SK-N-SH (cell line): ENCODE data around the gene STRIP2. TPM values are rescaled to one million over a fixed set of nuclear protein-coding genes. Genes with fewer than 3 reads are reported as not detected.
A peak's percentile ranks its signal among the peaks of the same experiment; 100 is the strongest.
"Not testable (repeated sequence)": the region's sequence is repeated elsewhere in the genome, so short reads cannot be mapped to it uniquely, and the experiment has no call there.

Experiments
- CTCF ChIA-PET: fragments of 300-600, 350-600 bp; formaldehyde crosslinking; extraction: SDS; loops from one replicate; lab custom pipeline; 2021; lab: Yijun Ruan, JAX
- POLR2A ChIA-PET: fragments of 350-600 bp; sonication (Branson Sonifier 250); formaldehyde crosslinking; extraction: SDS; loops from one replicate; lab custom pipeline; 2020; ENCODE audit warnings: antibody characterized with exemption, inconsistent platforms; lab: Yijun Ruan, JAX
- DNase-seq: peaks from one replicate; pipeline ENCODE4 v3.0.0; 2012
- H2AFZ ChIP-seq: fragments of 200-600 bp; sonication (generic); 2 replicates; pipeline ENCODE4 v1.8.1; 2016; ENCODE audit warnings: antibody characterized with exemption, mild to moderate bottlenecking, low read depth
- H3F3A ChIP-seq: fragments of 200-600 bp; sonication (generic); replicated peaks from 2 replicates; pipeline ENCODE3; 2016; ENCODE audit warnings: antibody characterized with exemption, mild to moderate bottlenecking; ENCODE audit not compliant: insufficient read depth
- H3K27ac ChIP-seq, 2 experiments: fragments of 200-500 bp in 1 of 2; fragments of 200-600 bp in 1 of 2; sonication (Bioruptor generic) in 1 of 2; sonication (generic), shearing (Covaris generic) in 1 of 2; 2 replicates each; pipeline versions ENCODE4 v1.5.1 to v1.6.1; 2014 to 2016; ENCODE audit warnings: low read depth in 2 of 2, inconsistent platforms in 1 of 2, low read length in 1 of 2, mild to moderate bottlenecking in 1 of 2, mixed read lengths in 1 of 2
- H3K27me3 ChIP-seq: fragments of 200-600 bp; sonication (generic), shearing (Covaris generic); 2 replicates; pipeline ENCODE4 v1.6.1; 2016; ENCODE audit warnings: mixed run types; ENCODE audit not compliant: insufficient read depth
- H3K36me3 ChIP-seq, 2 experiments: fragments of 200-500 bp in 1 of 2; fragments of 200-600 bp in 1 of 2; sonication (Bioruptor generic) in 1 of 2; sonication (generic) in 1 of 2; replicated peaks in 1 of 2; 2 replicates each; pipeline versions ENCODE3 to v1.5.1; 2014 to 2016; ENCODE audit warnings: low read length in 1 of 2, mild to moderate bottlenecking in 1 of 2; ENCODE audit not compliant: insufficient read depth in 2 of 2, control insufficient read depth in 1 of 2
- H3K4me1 ChIP-seq, 2 experiments: fragments of 200-500 bp in 1 of 2; fragments of 200-600 bp in 1 of 2; sonication (Bioruptor generic) in 1 of 2; sonication (generic), shearing (Covaris generic) in 1 of 2; 2 replicates each; pipeline versions ENCODE4 v1.5.1 to v1.6.1; 2014 to 2016; ENCODE audit warnings: low read depth in 1 of 2, low read length in 1 of 2, mixed run types in 1 of 2; ENCODE audit not compliant: insufficient read depth in 2 of 2, control insufficient read depth in 1 of 2
- H3K4me2 ChIP-seq: fragments of 200-600 bp; sonication (generic), shearing (Covaris generic); 2 replicates; pipeline ENCODE4 v1.6.1; 2017; ENCODE audit warnings: mixed run types
- H3K4me3 ChIP-seq, 2 experiments: fragments of 200-500 bp in 1 of 2; fragments of 200-600 bp in 1 of 2; sonication (Bioruptor generic) in 1 of 2; sonication (generic), shearing (Covaris generic) in 1 of 2; 2 replicates each; pipeline versions ENCODE4 v1.5.1 to v1.8.1; 2014 to 2016; ENCODE audit warnings: low read depth in 2 of 2, inconsistent platforms in 1 of 2, low read length in 1 of 2, mild to moderate bottlenecking in 1 of 2, mixed read lengths in 1 of 2, moderate library complexity in 1 of 2
- H3K79me2 ChIP-seq: fragments of 200-600 bp; sonication (generic); 2 replicates; pipeline ENCODE4 v1.8.1; 2017; ENCODE audit warnings: mild to moderate bottlenecking; ENCODE audit not compliant: insufficient read depth
- H3K9ac ChIP-seq: fragments of 200-600 bp; sonication (generic); 2 replicates; pipeline ENCODE4 v1.6.1; 2017; ENCODE audit warnings: mixed run types
- H3K9me2 ChIP-seq: fragments of 200-600 bp; sonication (generic); 2 replicates; pipeline ENCODE4 v1.6.1; 2017; ENCODE audit warnings: mixed run types
- H3K9me3 ChIP-seq: fragments of 200-600 bp; sonication (generic); 2 replicates; pipeline ENCODE4 v1.6.1; 2017; ENCODE audit warnings: mixed run types, mild to moderate bottlenecking, moderate library complexity
- H4K20me1 ChIP-seq: fragments of 200-600 bp; sonication (generic); 2 replicates; pipeline ENCODE4 v1.6.1; 2017; ENCODE audit warnings: mild to moderate bottlenecking, mixed run types; ENCODE audit not compliant: insufficient read depth
- CTCF ChIP-seq: fragments of 200-600 bp; sonication (generic); IDR thresholded peaks from 2 replicates; pipeline ENCODE4 v1.6.1; 2017; ENCODE audit warnings: antibody characterized with exemption, mild to moderate bottlenecking, moderate library complexity
- ELF1 ChIP-seq: IDR thresholded peaks from 2 replicates; pipeline ENCODE4 v1.4.0; 2012
- EP300 ChIP-seq, 2 experiments: IDR thresholded peaks; 2 replicates each; pipeline versions ENCODE4 v1.4.0 to v1.6.1; 2012; ENCODE audit warnings: borderline replicate concordance in 1 of 2, low read depth in 1 of 2, low read length in 1 of 2
- JUND ChIP-seq: IDR thresholded peaks from 2 replicates; pipeline ENCODE4 v1.4.0; 2012
- MAX ChIP-seq: IDR thresholded peaks from 2 replicates; pipeline ENCODE4 v1.4.0; 2012; ENCODE audit warnings: low read depth
- MEF2A ChIP-seq: IDR thresholded peaks from 2 replicates; pipeline ENCODE4 v1.4.0; 2012; ENCODE audit warnings: low read depth, borderline replicate concordance
- PBX3 ChIP-seq: IDR thresholded peaks from 2 replicates; pipeline ENCODE4; 2012
- RFX5 ChIP-seq: IDR thresholded peaks from 2 replicates; pipeline ENCODE4 v1.6.1; 2012; ENCODE audit warnings: mild to moderate bottlenecking, improper control_type of control experiment, low read length
- TEAD4 ChIP-seq: IDR thresholded peaks from 2 replicates; pipeline ENCODE4 v1.4.0; 2012; ENCODE audit warnings: mild to moderate bottlenecking, borderline replicate concordance; ENCODE audit not compliant: insufficient read depth
- YY1 ChIP-seq: IDR thresholded peaks from 2 replicates; pipeline ENCODE4 v1.4.0; 2012; ENCODE audit warnings: low read depth, mild to moderate bottlenecking
- ZBTB33 ChIP-seq: IDR thresholded peaks from 2 replicates; pipeline ENCODE4 v1.4.0; 2012; ENCODE audit warnings: low read depth, borderline replicate concordance
- WGBS: methylation state at CpG from one replicate; pipeline ENCODE4 v1.1.6; 2017; ENCODE audit warnings: low lambda C conversion rate; 5-methylcytosine and 5-hydroxymethylcytosine counted together
- polyA plus RNA-seq, 3 experiments: library from polyadenylated mRNA; depleted of rRNA; stranded (reverse); fragments of >200 nt; gene quantifications; 2 replicates each; pipeline ENCODE4 v1.2.3, GENCODE V29; 2012

The STRIP2 gene
- polyA plus RNA-seq, 1 of the 3 experiments (the other 2 are of a cell fraction): 4.9 TPM

- H3K4me2 ChIP-seq, H3K9ac ChIP-seq, H3K36me3 ChIP-seq, H3K4me1 ChIP-seq, H2AFZ ChIP-seq, H3K9me3 ChIP-seq, H3K9me2 ChIP-seq, POLR2A ChIA-PET, H3K79me2 ChIP-seq, H3K4me3 ChIP-seq, H3F3A ChIP-seq, H4K20me1 ChIP-seq, DNase-seq, H3K27me3 ChIP-seq, H3K27ac ChIP-seq: not testable (repeated sequence)
- 95% methylated on average over 6 of the region's 6 CpGs for WGBS
- CTCF ChIA-PET: interaction anchor here (0.8 to 7.0 kb wide), 7 partner anchors 10 to 263 kb away, joined by 3 to 32 read pairs (median 7); no protein-coding TSS in a partner anchor
Measured at GRCh38 chr7:129481376-129481775, 47.1 kb downstream of the STRIP2 start.

GRCh38 chr7:129482781-129483180 lies 48.5 kb downstream of the STRIP2 start:
- Histone ChIP-seq H3K4me1 (no peaks in the 10 kb centered on the region), H3F3A (no peaks in the 10 kb centered on the region), H3K79me2 (no peaks in the 10 kb centered on the region), H3K27ac (no peak overlapping the region), H3K9me3 (no peaks in the 10 kb centered on the region), H3K9ac (no peak overlapping the region), H3K27me3 (no peaks in the 10 kb centered on the region), H3K36me3 (peaks cover 0 to 3% of the 10 kb centered on the region in 2 experiments), H2AFZ (no peak overlapping the region), H3K4me2 (no peak overlapping the region), H3K4me3 (no peak overlapping the region), H4K20me1 (no peaks in the 10 kb centered on the region), H3K9me2 (no peaks in the 10 kb centered on the region)
- ChIA-PET POLR2A (no interaction called here), CTCF (interaction anchor here (0.8 to 7.0 kb wide), 8 partner anchors 9 to 264 kb away, joined by 3 to 32 read pairs (median 7); partner anchors contain the start of gene STRIP2)
- DNase-seq: no peak
- no peak for TF ChIP-seq MAX
- WGBS: 93% methylated on average over 8 of the region's 8 CpGs

- Histone ChIP-seq H4K20me1 (no peaks in the 10 kb centered on the region), H2AFZ (peak overlapping the region; percentile 63; the same call in 1 of the 2 replicates), H3K27me3 (no peaks in the 10 kb centered on the region), H3K9ac (no peak overlapping the region), H3K4me1 (no peaks in the 10 kb centered on the region), H3K4me3 (no peak overlapping the region), H3K27ac (no peak overlapping the region), H3K36me3 (no peaks in the 10 kb centered on the region), H3K79me2 (no peaks in the 10 kb centered on the region), H3F3A (peaks cover 12% of the 10 kb centered on the region), H3K9me3 (no peaks in the 10 kb centered on the region), H3K4me2 (no peak overlapping the region), H3K9me2 (no peaks in the 10 kb centered on the region)
- 51% methylated on average over 3 of the region's 3 CpGs for WGBS
- no peak for DNase-seq
- CTCF ChIA-PET: interaction anchor here (1.2 to 2.4 kb wide), 2 partner anchors 18 to 271 kb away, joined by 3 to 15 read pairs; no protein-coding TSS in a partner anchor
- TF ChIP-seq TEAD4 (no peak), JUND (0 out of 2 replicates have a peak, but pooled peaks have one; percentile 5), YY1 (peak; percentile 75; the same call in 1 of the 2 replicates), MEF2A (no peak)
- POLR2A ChIA-PET: no interaction called here
Measured at GRCh38 chr7:129489491-129489890, 55.3 kb downstream of the STRIP2 start.

- Histone ChIP-seq H3K4me2 (no peak overlapping the region), H3K4me3 (no peak overlapping the region), H3K79me2 (no peaks in the 10 kb centered on the region), H3K27ac (no peak overlapping the region), H3K9me3 (no peaks in the 10 kb centered on the region), H3K9ac (no peak overlapping the region), H3F3A (peaks cover 18% of the 10 kb centered on the region), H3K36me3 (no peaks in the 10 kb centered on the region), H4K20me1 (no peaks in the 10 kb centered on the region), H2AFZ (no peak overlapping the region), H3K9me2 (no peaks in the 10 kb centered on the region), H3K4me1 (no peaks in the 10 kb centered on the region), H3K27me3 (no peaks in the 10 kb centered on the region)
- ChIA-PET CTCF (no interaction called here), POLR2A (no interaction called here)
- DNase-seq: no peak
- WGBS: 90% methylated on average over 2 of the region's 2 CpGs
- TF ChIP-seq RFX5: no peak
- TF ChIP-seq YY1: no peak
- TF ChIP-seq ZBTB33: no peak
- TF ChIP-seq EP300 (IDR thresholded peaks at IDR 0.05; ENCODE audit: borderline replicate concordance in 1 of 2, low read depth in 1 of 2, low read length in 1 of 2): no peak
- TF ChIP-seq PBX3: no peak
- no peak for TF ChIP-seq CTCF
- TF ChIP-seq ELF1: no peak
Measured at GRCh38 chr7:129492391-129492790, 58.2 kb downstream of the STRIP2 start.
